Neural progenitor cell (in vitro differentiated cells): Measurements from ENCODE around the gene TEX2.

ENCODE experiments used
- CTCF ChIP-seq: fragments of 200-600 bp; sonication (generic); IDR thresholded peaks from 2 replicates; pipeline ENCODE4 v1.5.1; 2017; ENCODE audit warnings: antibody characterized with exemption, mild to moderate bottlenecking
- EZH2 ChIP-seq: fragments of 200-600 bp; sonication (generic); IDR thresholded peaks from 2 replicates; pipeline ENCODE4 v1.6.1; 2017; ENCODE audit warnings: antibody characterized with exemption, mild to moderate bottlenecking, moderate library complexity
- EZH2phosphoT487 ChIP-seq: fragments of 200-600 bp; sonication (generic); IDR thresholded peaks from 2 replicates; pipeline ENCODE4 v1.6.1; 2017; ENCODE audit warnings: antibody characterized with exemption

- no peak for TF ChIP-seq CTCF
- no peak for TF ChIP-seq EZH2
- TF ChIP-seq EZH2phosphoT487, result no peak
Measured at GRCh38 chr17:64276961-64277505, 14.0 kb upstream of the TEX2 start.
